Hippocampal formation (tissue), 2 donors: ENCODE data around the gene SLCO2B1.
A peak's percentile ranks its signal among the peaks of the same experiment; 100 is the strongest.

ENCODE experiments used
- DNase-seq, 2 donors: peaks; one replicate each; lab custom pipeline; 2025; lab: John Stamatoyannopoulos, UW

SLCO2B1 gene

DNA sequence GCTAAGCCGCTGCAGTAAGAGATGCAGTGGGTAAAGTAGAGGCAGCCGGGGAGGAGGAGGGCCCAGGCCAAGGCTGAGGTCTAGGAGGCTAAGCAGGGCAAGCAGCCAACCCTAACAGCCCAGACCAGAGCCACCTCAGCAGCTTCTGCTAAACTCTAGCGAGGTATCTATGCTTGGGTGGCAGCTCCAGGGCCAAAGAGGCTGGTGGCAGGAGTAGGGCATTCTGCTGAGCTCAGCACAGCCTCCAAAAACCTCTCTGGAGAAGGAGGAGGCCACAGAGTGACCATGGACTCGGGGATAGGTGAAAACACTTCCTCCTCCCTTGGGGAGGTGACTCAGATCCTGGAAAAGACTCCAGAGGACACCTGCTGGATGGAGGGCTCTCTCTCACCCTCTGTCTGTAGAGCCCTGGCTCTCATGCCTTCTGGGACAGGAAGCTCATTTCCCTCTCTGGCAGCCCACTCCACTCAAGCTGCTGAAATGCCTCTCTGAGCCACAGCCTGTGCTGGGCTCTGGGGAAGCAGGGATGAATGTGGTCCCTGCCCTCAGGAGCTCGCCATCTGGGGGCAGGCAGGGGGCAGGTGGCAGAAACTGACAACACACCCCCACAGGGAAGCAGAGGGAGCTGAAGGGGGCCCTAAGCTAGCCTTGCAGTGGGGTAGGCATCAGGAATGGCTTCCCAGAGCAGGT is 73.2 kb downstream of the SLCO2B1 start:
- no peak for DNase-seq

DNA sequence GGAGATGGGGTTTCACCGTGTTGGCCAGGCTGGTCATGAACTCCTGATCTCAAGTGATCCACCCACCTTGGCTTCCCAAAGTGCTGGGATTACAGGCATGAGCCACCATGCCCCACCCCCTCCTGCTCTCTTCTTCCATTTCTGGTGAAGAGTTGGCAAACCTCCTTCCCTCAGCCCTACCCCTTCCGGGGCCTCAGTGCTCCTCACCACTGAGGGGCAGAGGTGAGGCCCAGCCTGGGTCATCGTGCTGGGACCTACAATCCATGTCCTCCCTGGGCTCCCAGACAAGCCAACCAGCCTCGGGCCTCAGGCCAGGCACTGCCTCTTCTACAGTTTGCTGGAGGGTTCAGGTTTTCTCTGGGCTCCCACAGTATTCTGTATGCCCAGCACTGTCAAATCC is 74.9 kb downstream of the SLCO2B1 start:
- no peak for DNase-seq

DNA sequence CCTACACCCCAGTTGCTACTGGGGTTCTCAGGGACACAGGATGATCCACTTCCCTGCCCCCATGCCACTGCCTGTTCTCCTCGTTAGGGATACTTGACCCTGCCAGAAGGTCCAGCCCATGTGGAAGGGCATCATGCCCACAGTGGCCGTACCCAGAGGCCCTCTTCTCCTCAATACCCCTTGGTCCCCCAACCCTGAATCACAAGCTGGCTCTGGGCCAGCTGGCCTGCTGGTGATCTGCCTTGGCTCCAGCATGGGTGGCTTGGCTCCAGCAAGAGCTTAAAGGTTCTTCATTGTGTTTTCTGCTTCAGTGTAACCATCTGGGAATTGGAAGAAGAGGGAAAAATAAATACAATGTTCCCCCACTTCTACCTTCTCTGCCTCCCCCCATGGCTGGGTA is 78.6 kb downstream of the SLCO2B1 start:
- DNase-seq = no peak

DNA sequence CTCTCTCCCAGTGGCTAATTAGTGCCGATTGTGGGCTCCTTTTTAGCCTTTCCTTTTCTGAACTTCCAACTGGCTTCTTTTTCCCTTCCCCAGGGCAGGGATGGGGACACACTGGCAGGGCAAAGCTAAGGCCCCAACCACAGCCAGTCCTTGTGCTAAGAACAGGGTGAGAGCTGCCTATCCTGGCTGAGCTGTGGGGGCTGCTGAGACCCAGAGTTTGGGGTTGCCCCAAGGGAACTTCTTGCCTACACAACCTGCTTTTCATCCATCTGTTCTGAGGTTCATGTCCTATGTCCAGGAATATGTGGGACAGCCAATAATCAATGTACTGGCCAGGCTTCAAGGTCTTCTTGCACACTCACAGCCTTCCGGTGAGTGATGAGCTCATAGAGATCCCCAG is 79.7 kb downstream of the SLCO2B1 start:
- DNase-seq = no peak

DNA sequence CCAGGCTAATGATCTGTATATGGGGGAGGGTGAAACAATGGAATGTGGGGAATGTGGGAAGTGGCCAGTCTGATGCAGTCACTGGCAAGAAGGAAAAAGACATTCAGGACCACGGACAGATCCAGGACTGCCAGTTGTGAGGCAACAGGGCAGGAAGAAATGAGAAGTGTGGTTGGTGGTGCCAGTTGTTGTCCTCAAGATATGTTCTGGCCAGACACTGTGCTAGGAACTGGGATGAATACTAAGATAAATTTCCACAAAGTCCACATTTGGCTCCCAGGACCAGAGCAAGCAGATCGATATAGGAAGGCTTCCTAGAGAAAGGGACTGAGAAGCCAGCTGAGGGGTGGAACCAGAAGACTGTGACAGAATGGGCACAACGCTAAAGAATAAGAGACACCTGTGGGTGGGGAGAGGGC is 82.9 kb downstream of the SLCO2B1 start:
- no peak for DNase-seq

DNA sequence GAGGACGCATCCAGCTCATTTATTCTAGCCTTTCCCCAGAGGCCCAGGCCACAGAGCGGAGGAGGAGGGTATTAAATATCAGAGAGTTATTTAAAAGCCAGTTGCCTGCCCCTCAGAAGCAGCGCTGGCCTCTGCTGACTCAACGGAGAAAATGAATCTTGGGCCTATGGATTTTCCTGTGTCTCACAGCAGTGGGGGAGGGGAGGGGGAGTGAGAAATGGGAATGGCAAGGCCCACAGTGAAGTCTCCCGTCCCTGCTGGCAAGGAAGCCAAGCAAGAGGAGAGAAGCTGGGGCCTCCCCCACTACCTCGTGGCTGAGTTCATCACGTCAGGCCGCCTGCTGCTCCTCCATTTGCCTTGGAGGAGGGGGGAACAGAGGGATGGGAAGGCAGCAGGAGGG is 85.2 kb downstream of the SLCO2B1 start:
- DNase-seq = no peak

DNA sequence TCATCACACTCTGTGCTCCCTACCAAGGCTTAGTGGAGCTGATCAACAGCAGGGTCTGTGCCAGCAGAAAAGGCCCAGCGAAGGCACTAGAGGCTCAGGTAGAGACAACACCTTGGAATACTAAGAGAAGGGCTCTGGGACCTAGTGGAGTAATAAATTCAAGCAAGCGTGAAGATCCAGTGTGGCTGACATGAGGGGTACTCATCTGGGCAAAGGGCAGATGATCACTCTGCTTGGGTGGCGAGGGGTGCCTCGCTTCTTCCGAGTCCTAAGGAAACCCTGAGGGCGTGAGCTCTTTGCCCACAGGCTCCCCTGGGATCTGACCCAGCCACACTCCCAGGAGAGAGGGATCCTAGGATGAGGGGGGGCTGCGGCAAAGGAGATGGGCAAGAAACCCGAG is 86.1 kb downstream of the SLCO2B1 start:
- DNase-seq = no peak

DNA sequence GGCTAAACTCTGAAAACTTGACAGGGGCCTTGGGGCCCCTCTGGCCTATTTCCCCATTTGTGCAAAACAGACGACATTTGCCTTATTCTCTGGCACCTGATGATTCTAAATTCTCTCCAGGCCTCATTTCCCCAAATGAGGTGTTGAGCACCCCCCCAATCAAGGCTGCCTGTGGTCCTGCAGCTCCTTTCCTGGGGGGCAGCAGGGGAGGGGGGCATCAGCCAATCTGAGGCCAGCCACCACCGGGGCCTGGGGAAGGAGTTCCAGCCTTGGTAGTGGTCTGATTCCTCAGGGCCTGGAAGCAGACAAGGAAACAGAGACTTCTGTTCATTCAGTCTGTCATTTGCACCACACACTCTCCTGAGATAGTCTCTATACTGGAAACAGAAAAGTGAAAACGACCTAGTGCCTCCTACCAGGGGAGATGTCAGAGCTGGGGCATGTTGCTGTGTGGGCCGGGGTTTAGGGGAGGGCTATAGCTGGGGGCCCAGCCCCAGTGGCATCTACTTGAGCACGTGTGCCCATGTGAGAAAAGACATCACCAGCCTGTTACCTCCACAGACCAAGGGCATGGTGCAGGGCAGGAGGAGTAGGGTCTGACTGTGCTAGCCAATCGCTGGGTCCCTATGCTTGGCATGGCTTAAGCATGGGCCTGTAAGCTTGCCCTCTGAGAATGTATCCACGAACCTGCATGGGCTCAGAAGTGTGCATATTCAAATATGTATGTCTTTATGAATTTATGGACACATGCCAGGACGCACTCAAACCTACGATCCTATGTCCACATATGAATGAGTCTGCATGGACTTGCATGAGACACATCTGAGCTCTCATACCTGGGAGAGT is 87.9 kb downstream of the SLCO2B1 start:
- no peak for DNase-seq

DNA sequence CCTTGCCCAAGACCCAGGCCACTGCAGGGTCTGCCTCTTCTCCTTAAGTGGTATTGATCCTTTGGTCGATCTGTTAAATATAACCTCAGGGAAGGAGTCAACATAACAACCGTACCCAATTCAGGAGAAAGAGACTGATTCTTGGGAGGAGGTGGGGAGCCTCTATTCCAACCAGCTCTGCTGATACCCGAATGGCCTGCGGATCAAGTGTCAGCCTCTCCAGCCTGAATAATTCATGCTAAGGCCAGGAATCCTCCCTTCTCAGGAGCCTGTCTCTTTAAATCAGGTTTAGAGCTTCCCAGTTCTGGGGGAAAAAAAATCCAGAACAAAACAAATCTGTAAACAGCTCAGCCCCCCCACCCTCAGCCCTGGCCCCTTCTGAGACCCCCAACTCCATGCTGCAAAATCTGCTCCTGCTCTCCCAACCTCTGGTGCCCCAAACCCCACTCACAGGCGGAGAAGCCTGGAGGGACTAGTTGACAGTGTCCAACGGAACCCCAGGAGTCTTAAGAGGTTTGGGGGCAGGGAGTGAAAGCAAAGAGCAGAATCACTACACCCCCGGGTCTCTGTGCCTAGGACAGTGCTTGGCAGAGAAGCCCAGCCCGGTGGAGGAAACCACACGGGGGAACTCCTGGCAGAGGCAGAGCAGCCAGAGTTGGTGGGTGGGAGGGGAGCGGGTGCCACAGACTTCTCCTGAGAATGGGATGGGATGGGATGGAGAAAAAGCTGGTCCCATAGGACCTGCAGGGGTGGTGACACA is 88.8 kb downstream of the SLCO2B1 start:
- no peak for DNase-seq

DNA sequence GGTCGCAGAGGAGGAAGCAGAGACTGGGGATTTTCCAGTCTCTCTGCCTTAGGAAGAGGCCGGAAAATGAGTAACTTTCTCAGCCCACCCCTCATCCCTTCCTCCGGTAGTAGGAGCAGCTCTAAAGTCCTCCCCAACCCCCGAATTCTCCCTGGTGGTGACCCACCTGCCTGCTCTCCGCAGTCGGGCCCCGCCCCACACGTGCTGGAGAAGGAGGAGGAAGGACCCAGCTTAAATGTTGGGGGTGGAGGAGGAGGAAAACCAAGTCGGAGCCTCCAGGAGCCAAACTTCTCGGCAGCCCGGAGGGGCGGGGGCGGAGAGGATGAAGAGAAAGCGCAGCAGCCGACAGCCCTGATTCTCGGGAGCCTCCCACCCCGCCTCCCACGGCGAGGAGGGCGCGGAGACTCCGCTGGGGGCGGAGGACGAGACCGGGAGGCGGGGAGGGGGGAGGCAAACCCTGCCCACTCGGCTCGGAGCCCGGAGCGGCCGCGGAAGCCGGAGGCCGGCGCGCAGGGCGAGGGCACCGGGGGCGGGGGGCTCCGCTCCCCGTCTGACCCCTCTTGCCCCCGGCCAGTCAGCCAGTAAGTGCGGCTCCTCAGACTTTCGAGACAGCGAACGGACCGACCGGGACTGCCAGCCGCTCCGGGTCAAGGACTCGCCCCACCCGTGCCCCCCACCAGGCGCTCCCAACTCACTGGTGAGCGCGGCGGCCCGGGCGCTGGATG is 89.6 kb downstream of the SLCO2B1 start, which contains the start of gene TPBGL:
TPBGL (plus strand) TSS at position 464 of the 725 bp plus-strand sequence. CDS start 276 bp downstream, outside the sequence.
- DNase-seq = no peak

DNA sequence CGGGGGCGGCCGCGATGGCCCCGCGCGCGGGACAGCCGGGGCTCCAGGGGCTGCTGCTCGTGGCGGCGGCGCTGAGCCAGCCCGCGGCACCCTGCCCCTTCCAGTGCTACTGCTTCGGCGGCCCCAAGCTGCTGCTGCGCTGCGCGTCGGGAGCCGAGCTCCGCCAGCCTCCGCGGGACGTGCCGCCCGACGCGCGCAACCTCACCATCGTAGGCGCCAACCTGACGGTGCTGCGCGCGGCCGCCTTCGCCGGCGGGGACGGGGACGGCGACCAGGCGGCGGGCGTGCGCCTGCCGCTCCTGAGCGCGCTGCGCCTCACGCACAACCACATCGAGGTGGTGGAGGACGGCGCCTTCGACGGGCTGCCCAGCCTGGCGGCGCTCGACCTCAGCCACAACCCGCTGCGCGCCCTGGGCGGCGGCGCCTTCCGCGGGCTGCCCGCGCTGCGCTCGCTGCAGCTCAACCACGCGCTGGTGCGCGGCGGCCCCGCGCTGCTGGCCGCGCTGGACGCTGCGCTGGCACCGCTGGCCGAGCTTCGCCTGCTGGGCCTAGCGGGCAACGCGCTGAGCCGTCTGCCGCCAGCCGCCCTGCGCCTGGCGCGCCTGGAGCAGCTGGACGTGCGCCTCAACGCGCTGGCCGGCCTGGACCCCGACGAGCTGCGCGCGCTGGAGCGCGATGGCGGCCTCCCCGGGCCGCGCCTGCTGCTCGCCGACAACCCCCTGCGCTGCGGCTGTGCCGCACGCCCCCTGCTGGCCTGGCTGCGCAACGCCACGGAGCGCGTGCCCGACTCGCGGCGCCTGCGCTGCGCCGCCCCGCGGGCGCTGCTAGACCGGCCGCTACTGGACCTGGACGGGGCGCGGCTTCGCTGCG is 90.4 kb downstream of the SLCO2B1 start:
- DNase-seq = peak; percentile 44 to 54

DNA sequence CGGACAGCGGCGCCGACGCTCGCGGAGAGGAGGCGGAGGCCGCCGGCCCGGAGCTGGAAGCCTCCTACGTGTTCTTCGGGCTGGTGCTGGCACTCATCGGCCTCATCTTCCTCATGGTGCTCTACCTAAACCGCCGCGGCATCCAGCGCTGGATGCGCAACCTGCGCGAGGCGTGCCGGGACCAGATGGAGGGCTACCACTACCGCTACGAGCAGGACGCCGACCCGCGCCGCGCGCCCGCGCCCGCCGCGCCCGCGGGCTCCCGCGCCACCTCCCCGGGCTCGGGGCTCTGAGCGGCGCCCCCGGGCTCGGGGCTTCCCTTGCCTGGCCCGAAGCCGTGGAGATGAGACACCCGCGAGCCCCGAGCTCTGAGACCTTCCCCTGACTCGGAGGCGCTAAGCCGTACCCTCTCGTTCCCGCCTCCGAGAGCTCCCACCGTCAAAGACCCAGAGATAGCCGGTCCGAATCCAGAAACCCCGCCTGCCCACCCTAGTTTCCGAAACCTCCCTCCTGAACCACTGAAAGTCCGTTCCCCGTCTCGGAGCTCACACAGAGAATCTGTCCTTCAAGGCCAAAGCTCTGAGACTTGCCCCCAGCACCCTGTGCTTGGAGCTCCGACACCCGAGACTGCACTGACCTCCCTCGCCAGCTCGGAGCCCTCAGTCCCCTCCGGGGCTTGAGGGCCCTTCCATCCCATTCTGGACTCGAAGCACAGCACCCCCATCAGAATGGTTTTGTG is 91.2 kb downstream of the SLCO2B1 start:
- no peak for DNase-seq

DNA sequence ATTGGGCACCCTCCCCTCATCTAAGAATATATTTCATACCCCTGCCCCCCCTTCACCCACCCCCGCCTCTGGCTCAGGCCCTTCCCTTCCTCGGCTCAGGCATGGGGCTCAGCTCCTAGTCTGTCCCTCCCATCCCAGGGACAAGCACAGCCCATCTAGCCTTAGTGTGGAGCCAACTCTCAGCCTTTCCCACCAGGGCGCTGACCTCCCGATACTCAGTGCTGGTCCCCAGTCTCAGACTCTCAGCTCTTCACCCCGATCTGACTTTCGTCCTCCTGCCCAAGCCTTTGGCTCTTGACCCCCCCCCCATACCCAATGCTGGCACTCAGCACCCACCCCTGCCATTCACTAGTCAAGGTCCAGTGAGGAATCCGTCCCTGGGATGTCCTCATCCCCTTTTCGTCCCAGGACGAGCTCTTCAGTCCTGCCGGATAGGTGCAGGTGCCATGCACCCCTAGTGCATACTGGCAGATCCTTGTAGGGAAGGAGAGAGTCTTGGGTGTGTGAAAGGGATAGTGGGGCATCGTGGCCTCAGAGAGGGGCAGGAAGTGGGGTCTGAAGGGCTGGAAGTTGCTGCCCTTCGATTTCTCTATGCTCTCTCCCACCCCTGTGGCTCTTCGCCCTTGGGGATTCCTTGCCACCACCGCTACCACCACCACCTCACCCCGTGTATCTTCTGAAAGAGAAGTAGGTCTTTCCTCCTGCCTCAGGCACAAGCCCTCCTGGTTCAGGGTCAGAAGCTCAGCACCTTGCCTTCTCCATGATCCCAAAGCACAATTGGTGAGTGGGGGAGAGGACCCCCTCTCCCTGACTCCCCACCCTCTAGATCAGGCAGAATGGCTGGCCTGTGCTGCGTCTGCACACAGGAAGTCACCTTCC is 92.1 kb downstream of the SLCO2B1 start:
- no peak for DNase-seq

DNA sequence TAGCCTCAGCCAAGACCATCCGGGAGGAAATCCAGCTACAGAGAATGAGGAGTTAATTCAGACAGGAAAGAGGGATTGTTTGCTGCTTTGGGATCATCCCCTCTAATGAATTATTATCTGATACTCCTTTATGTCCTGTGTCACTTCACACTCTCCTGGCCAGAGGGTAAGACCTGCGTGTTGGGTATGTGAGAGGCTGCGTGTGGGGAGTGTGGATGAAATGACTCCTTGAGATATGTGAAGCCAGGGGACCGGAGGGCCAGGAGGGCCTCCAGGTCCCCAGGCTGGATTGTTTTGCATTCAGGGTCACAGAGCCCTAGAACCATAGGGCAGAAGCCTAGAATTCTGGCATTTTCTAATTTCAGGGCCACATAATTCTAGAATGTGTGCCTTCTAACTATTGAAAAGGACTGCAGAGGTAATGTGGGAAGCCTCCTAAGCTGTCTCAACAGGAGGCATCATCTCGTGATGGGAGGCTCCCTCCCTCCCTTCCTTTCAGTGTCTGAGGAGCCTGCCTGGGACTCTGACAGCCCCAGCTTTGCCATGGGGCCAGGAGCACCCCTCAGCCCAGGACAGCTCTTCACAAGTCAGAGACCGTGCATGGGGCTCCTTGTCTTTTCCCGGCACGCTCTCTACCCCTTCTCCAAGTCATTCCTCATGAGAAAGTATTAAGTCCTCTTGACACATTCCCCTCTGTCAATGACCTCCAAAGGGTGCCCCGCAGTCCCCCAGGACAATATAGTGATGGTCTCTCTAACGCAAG is 93.3 kb downstream of the SLCO2B1 start:
- DNase-seq = no peak

DNA sequence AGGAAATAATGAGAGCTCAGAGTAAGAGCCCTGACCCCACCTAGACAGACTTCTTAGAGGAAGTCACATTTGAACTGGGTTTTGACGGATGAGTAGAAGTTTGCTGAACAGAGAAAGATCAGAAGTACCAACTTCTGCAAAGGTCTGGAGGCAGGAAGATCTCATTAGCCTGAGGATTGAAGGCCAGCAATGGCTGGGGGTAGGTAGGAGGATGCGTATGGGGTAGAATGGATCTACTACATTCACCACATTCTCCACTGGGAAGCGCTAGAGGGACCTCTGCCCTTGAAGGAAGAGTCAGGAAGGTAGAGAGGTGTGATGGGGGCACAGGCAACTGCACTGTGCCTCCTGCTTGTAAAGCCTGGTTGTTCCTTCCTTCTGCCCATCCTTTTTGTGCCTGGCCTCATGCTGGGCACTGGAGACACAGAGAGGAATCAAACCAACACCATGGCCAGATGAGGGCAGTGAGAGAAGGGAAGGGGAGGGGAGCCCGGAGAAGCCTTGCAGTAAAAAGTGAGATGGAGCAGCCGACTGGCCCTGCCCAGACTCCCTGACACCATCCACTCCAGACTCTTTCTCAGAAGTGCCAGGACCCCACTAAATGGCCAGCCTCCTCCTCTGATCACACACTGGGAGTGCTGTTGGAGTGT is 94.6 kb downstream of the SLCO2B1 start:
- no peak for DNase-seq

DNA sequence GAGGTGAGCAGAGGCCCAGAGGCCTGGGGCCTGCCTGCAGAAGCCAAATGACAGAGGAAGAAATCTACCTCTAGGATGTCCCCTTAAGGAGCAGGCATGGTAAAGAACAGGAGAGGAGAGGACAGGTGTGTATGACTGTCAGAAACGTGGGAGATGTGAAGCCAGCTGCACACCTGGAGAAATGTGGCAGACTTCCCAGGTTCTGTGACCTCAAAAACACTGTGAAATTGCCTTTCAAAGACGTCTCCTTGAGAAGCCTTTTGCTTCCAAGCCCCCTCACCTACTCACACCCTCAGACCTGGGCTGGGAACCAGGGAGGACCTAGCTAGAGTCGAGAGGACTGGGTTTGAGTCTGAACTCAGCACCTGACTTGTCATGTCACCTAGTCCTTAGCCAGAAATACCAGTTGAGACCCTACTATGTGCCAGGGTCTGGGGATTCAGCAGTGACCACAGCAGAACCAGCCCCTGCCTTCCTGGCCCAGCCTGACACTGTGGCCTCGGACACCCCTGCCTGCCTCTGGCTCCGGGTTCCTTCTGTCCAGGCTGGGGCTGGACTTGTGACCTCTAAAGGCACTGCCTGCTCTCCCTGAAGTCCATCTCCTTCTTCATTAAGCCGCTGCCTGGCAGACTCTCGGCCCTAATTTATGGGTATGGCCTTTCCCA is 95.2 kb downstream of the SLCO2B1 start:
- DNase-seq = no peak

DNA sequence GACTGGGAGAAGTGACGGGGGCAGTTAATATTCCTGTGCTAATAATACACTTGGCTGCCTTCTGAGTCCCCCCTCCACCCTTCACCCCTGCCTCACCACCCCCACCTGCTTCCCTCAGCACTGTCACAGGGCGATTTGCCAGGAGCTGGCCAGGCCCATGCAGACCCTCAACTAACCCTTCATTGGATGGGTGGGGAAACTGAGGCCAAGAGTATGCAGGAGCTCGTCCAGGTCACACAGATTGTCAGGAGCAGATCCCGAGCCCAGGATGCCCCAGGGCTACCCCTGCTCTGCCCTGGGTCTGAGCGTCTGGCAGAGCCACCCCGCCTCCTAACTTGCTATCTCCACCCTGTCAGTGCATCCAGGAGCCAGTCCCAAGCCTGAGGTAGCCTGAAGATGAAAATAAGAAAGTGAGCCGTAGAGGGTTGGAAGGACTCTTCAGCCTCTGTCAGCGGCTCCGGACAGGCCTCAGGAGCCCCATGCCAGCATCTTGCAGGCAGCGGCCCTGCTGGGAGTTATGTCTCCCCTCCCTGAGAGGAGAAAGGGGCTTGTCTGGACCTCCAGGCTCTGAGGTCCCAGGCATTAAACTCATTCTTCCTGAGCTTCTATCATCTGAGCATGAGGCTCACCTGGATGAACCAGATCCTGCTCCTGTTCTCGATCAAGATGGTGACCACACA is 95.9 kb downstream of the SLCO2B1 start:
- DNase-seq = no peak
